HG03558 (cell line): ENCODE results near the gene LYZ.
"Not testable (repeated sequence)": the region's sequence is repeated elsewhere in the genome, so short reads cannot be mapped to it uniquely, and the experiment has no call there.

Source experiments
- ATAC-seq: cut with Tn5 transposase; IDR thresholded peaks from one replicate; pipeline ENCODE4 v1.9.1; 2021; ENCODE audit warnings: moderate number of reproducible peaks; ENCODE audit not compliant: unreplicated experiment; ENCODE audit errors: extremely low read depth

Gene LYZ

DNA sequence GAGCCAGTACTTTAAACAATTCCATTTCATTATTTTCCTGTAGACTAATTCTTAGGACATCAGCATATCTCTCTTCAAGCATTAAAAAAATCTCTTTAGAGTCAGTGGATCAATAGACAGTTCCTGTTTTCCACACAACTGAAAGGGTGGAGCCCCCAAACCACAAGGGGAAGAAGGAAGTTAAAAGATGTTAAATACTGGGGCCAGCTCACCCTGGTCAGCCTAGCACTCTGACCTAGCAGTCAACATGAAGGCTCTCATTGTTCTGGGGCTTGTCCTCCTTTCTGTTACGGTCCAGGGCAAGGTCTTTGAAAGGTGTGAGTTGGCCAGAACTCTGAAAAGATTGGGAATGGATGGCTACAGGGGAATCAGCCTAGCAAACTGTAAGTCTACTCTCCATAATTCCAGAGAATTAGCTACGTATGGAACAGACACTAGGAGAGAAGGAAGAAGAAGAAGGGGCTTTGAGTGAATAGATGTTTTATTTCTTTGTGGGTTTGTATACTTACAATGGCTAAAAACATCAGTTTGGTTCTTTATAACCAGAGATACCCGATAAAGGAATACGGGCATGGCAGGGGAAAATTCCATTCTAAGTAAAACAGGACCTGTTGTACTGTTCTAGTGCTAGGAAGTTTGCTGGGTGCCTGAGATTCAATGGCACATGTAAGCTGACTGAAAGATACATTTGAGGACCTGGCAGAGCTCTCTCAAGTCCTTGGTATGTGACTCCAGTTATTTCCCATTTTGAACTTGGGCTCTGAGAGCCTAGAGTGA, at the start of gene LYZ:
Gene LYZ (plus strand): TSS at position 220 of the 777 bp plus-strand sequence. CDS start 28 bp downstream, at position 248.
- ATAC-seq, result no peak

DNA sequence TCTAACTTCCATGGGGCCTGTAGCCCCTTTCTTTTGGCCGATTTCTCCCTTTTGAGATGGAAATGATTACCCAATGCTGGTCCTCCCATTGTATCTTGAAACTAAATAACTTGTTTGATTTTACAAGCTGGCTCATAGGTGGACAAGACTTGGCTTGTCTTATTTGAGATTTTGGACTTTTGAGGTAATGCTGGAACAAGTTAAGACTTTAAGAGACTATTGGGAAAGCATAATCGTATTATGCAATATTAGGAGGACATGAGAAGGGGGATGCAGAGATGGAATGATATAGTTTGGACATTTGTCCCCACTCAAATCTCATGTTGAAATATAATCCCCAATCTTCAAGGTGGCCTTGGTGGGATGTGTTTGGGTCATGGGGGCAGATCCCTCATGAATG, 49.2 kb upstream of the LYZ start:
- ATAC-seq, result no peak

- ATAC-seq, result no peak
These were observed 43.9 kb upstream of the LYZ start for GRCh38 chr12:69304284-69304683.

GRCh38 chr12:69309461-69309860, 38.7 kb upstream of the LYZ start:
- no peak for ATAC-seq

DNA sequence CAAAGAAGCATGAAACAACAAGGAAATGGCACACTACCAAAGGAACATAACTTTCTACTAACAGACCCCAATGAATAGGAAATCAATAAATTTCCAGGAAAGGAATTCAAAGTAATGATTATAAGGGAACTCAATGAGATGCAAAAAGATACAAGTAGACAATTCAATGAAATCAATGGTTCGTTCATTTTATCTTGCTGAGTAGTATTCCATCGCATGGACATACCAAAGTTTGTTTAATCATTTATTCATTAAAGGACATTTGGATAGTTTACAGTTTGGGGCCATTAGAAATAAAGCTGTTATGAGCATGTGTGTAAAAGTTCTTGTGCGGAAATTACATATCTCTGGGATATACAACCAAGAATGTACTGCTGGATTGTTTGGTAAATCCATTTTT, 35.0 kb upstream of the LYZ start:
- ATAC-seq, result no peak

GRCh38 chr12:69316784-69317183, 31.4 kb upstream of the LYZ start:
- ATAC-seq, result not testable (repeated sequence)

- ATAC-seq, result not testable (repeated sequence)
These were observed 30.9 kb upstream of the LYZ start for GRCh38 chr12:69317233-69317632.

GRCh38 chr12:69318225-69318624, 30.0 kb upstream of the LYZ start:
- no peak for ATAC-seq

- no peak for ATAC-seq
These were observed 26.8 kb upstream of the LYZ start for GRCh38 chr12:69321351-69321750.

- ATAC-seq, result peak; percentile 90
These were observed 23.2 kb upstream of the LYZ start for GRCh38 chr12:69324797-69325466.

DNA sequence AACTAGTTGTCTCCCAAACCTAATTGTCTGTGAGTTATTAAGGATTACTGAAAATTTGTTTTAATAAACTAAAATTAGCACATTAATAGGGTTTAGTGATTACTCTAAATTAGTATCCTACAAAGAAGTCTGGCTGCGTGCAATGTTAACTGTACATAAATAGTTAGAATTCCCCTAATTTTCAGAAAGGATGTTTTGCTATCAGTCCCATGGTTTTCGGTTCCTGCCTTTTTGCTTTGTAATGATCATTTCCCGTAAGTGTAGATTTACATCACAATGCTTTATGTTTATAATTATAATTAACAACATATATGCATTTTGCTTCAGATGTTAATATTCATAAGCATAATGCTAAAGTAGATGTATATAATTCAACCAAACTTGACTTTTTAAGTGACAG, 19.8 kb upstream of the LYZ start:
- no peak for ATAC-seq

GRCh38 chr12:69329669-69330428, 18.3 kb upstream of the LYZ start:
- ATAC-seq, result no peak

DNA sequence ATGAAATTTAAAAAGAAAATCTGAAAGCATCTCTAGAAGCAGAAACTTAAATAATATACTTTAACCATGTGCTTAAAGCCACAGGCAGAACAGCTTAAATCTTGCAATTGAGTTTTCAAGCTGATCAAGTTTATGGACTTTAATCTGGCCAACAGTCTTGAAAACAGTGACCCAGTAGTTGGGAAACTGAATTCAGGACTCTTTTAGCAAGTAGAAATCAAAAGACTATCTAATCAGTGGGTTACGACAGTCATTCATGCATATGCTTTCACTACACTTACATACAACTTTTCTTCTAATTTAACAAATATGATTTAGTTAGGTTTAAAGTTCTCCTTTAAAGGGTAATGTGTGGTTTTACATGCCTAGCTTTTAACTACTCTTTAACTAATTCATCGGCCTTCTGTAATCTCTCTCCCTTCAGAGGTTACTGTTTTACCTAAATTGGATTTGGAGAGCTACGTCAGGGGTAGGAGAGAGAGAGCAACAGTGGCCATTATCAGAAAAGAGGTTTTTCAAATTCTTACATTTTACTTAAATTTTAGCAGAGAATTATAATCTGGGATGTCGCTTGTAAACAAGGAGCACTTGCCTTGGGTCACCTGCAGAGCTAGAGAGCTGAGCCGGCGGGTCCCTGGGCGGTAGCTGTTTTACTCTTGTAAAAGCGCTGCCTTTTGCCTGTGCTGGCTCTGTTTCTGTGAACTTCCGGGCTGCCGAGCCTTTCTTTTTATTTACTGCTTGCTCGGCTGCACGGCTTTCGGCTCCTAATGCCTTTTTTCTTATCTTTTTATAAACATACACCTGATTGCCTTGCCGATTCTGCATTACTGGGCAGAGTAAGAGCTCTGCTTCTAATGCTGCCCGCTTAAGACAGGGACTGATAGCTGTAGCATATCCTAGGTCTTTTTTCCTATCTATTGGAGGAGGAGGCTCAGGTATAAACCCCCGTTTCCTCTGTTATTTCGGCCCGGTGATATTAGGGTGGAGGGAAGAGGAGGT, 17.4 kb upstream of the LYZ start:
- ATAC-seq, result no peak

- no peak for ATAC-seq
These were observed 16.7 kb upstream of the LYZ start for GRCh38 chr12:69331519-69331908.

GRCh38 chr12:69331909-69332684, 16.1 kb upstream of the LYZ start:
- ATAC-seq, result no peak

GRCh38 chr12:69332815-69333358, 15.3 kb upstream of the LYZ start:
- ATAC-seq, result no peak

DNA sequence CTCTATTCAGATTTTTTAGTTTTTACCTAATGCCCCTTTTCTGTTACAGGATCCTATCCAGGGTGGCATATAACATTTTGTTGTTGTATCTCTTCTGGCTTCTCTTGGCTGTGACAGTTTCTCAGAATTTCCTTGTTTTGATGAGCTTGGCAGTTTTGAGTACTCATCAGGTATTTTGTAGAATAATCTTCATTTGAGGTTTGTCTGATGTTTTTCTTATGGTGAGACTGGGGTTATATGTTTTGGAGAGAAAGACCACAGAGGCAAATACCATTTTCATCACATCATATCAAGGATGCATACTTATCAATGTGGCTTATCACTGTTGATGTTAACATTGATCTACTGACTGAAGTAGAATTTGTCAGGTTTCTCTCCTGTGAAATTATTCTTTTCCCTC, 14.0 kb upstream of the LYZ start:
- ATAC-seq, result no peak

- ATAC-seq, result no peak
These were observed 10.7 kb upstream of the LYZ start for GRCh38 chr12:69337311-69338090.
